Stimulated activated CD8-positive, alpha-beta memory T cell treated with anti-CD3 and anti-CD28 coated beads, Interleukin-4, amount 100 ng/mL, for 48 hours (primary cell): ENCODE results near the gene OR52E8.
A peak's percentile ranks its signal among the peaks of the same experiment; 100 is the strongest.

Experiments used
- DNase-seq: peaks from one replicate; pipeline ENCODE4 v3.0.0-alpha.2; 2020

OR52E8 gene

DNA sequence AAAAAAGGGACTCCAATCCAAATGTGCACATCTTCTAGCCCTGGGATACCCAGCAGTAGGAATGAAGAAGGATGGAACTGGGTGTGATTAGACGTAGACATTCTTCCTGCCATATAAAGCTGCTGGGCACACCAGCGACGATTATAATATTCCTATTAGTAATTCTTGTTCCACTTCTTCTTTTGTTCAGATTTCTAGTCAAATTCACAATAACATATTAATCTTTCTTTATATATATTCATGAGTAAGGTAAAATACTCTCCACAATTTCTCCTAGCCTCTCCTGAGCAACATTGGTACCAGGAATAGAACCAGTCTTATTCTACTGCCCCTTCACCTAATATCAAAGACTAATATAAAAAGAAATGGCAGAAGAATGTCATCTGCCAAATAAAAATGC lies at the start of gene OR52E8:
OR52E8 (minus strand) TSS at position 101 of the 400 bp plus-strand sequence; CDS start at position 101, 0 bp downstream.
- no peak for DNase-seq

- DNase-seq: no peak
Measured at GRCh38 chr11:5899534-5899933, 42.0 kb upstream of the OR52E8 start.

GRCh38 chr11:5892908-5893307 lies 35.4 kb upstream of the OR52E8 start, which contains the start of gene OR52E5:
Gene OR52E5, plus strand, starts transcription at chr11:5893208. Its CDS starts 7,569 bp downstream, at chr11:5900777.
- DNase-seq: no peak

GRCh38 chr11:5891216-5891800 lies 33.8 kb upstream of the OR52E8 start:
- DNase-seq: no peak

DNA sequence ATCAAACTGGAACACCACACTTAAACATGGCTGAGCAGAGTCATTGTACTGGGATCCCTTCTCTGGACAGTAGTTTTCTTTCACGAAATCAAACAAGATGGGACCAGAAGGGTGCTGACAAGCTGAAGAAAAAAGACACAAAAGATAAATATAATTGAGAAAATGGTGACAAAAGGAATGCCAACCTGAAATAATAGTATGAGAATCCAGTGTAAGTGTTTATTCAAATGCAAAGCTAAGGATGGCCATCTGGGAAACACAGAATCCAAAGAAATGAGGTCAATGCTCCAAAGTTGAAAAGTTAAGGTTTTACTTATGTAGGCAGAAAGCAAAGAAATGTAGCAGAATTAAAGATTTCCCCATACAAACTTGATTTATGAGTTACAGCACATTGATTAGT lies 30.2 kb upstream of the OR52E8 start:
- DNase-seq: no peak

DNA sequence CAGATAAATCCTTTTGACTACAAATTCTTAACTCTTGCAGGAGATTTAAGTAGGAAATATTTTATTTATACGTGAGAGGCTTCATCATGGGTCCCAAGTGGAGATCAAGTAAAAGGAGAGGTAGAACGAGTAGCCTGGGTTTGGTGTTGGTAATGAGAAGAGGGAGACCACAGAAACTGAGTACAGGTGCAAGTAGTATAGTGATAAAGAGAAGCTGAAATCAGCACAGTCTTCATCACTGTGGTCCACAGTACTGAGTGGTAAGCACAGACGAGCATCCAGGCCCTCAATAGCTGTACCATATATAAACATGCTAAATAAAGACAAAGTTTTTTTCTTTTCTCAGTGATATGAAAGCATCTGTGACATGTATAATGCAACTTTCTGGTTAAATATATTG lies 29.7 kb upstream of the OR52E8 start:
- no peak for DNase-seq

- DNase-seq: no peak
Measured at GRCh38 chr11:5881756-5882155, 24.3 kb upstream of the OR52E8 start.

GRCh38 chr11:5880329-5880728 lies 22.8 kb upstream of the OR52E8 start, which contains the start of gene OR52E4:
Gene OR52E4, plus strand, starts transcription at chr11:5880629. Its CDS starts 3,664 bp downstream, at chr11:5884293.
- DNase-seq: no peak

DNA sequence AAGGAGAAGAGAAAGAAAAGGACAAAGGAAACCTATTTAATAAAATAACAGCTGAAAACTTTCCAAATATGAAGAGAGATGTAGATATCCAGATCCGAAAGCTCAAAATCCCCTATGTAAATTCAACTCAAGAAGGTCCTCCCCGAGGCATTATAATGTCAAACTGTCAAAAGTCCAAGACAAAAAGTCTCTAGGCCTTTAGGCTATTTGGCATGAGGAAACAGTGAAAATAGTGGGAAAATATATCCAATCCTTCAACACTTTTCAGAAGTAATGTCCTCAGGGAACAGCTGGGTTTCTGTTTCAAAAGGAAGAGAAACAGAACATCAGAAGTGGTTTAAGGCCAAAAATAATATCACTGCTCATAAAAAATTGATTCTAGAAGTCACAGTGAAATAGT lies 21.1 kb upstream of the OR52E8 start:
- no peak for DNase-seq

DNA sequence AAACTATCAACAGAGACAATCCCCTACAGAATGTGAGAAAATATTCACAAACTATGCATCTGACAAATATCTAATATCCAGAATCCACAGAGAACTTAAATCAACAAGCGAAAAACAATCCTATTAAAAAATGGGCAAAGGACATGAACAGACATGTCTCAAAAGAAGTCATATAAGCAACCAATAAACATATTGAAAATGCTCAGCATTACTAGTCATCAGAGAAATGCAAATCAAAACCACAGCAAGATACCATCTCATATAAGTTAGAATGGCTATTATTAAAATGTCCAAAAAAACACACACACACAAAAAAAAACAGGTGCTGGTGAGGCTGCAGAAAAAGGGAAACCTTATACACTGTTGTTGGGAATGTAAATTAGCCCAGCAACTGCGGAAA lies 8.3 kb upstream of the OR52E8 start:
- no peak for DNase-seq

DNA sequence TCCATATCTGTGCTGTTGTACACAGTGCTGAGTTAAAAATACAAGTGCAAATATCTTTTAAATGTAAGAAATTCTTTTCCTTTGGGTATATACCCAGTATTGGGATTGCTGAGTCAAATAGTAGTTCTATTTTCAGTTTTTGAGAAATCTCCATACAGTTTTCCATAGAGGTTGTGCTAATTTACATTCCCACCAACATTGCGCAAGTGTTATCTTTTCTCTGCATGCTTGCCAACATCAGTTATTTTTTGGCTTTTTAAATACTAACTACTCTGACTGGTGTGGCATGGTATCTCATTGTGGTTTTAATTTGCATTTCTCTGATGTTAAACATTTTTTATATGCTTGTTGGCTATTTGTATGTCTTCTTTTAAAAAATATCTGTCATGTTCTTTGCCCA lies 6.5 kb downstream of the OR52E8 start:
- no peak for DNase-seq

GRCh38 chr11:5847711-5848110 lies 9.8 kb downstream of the OR52E8 start:
- no peak for DNase-seq

DNA sequence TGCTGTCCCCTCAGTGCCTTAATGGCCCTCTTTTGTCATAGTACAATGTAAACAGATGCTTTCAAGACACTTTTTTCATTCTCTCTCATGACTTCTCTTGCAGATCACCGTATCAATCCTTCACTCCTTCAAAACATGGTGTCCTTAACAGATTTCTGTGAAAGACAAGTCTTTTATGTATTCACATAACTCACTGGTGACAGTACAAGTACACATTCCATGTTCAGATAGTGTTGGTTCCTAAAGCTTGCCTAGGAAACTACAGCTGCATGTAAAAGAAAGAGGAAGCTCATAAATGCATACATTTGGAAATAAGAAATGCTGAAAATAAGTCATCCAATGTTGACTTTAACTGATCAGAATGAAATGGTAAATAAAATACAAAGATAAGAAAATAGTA lies 10.8 kb downstream of the OR52E8 start:
- no peak for DNase-seq

DNA sequence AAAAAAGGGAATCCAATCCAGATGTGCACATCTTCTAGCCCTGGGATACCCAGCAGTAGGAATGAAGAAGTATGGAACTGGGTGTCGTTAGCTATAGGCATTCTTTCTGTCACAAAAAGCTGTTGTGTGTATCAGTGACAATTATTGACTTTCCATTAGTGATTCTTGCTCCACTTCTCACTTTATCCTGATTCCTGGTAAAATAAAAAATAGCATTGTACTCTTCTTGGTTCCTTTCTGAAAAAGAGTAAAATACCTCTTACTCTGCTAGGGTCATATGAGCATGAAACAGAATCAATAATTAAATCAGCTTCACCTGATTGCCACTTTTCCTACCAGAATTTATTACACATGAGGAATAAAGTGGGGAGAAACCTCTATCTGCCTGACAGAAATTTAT lies 15.7 kb downstream of the OR52E8 start, which contains the start of gene OR52E6:
OR52E6 (minus strand) TSS at position 101 of the 400 bp plus-strand sequence; CDS start at position 101, 0 bp downstream.
- DNase-seq: no peak

GRCh38 chr11:5837695-5838094 lies 19.8 kb downstream of the OR52E8 start:
- DNase-seq: no peak

DNA sequence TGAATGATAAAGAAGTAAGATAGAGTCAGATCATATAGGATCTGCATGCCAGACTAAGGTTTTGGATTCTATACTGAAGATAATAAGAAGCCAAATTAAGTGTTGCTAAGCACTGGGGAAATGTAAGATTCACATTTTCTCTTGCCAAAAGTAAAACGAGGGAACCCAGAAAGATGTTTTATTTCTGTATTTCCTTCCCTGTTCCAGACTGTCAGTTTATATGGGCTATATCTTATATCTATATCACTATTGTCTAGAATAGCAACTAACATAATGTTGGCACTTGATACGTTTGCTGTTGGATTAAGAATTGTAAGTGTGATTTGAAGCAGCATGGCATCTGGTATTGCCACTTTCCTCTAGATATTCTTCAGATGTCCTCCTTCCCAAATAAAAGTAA lies 24.0 kb downstream of the OR52E8 start:
- DNase-seq: no peak

- no peak for DNase-seq
Measured at GRCh38 chr11:5831196-5831829, 26.2 kb downstream of the OR52E8 start.

DNA sequence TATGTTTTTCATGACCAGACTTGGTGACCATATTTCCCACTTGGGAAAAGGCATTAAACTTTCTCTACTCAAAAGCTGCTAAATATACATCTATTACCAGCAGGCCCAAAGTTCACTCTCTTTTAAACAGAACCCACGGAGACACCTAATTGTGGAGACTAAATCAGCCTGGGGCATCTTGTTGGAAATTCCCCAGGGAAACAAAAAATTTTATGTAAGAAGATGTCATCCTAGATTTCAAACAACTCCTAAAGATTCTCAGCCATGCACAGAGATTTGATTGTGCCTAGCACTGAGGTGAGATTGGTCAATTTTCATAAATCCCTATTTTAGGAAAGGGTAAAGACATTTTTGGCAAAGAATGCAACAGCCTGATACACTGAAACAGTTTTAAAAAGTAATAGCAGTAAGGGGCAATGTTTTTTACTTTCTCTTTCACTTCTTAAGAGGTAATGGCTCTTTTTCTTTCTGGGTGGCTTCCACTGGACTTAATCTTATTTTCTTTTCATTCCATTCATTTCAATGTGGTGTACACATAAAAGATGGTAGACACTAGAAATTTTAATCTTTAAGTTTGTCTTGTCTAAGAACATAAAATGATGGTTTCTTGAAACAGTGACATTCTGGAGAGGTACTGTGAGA lies 39.1 kb downstream of the OR52E8 start:
- DNase-seq: no peak

- DNase-seq: no peak
Measured at GRCh38 chr11:5815534-5815933, 42.0 kb downstream of the OR52E8 start.

DNA sequence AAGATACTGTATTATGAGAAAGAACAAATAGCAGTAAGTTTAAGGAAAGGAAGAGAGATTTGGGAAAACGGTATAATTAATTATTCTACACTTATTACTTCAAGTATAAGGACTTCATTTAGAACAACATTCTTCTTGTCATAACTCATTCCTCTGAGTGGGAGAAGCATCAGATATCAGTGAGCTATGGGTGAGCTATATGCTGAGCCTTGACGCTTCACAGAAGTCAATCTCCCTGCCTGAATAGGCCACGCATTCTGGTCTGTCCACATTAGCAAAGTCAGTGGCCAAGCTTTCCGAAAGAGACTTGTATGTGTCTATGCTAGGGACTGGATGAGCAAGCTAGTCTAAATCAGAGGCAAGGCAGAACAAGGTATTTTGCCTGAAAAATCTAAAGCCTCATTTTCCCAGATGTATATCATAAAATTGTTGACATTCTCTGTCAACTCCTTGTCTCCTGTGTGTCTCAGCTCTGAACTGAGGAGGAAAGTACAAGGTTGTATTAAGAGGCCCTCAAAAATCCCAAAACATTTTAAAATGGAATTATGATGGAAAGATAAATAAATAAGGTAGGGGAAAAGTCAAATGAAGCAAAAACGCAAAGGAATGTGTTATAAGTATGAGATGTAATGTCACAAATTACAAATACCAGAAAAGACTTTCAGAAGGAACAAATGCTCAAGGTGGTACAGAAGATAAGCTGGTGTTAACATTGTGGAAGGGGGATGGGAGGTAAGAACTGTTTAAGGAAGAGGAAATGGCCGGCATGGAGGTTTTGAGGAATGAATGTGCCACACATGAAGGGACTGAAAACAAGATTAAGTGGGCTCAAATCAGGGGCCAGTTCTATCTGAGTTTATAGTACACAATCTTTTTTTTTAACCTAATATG lies 47.3 kb downstream of the OR52E8 start:
- DNase-seq: no peak

DNA sequence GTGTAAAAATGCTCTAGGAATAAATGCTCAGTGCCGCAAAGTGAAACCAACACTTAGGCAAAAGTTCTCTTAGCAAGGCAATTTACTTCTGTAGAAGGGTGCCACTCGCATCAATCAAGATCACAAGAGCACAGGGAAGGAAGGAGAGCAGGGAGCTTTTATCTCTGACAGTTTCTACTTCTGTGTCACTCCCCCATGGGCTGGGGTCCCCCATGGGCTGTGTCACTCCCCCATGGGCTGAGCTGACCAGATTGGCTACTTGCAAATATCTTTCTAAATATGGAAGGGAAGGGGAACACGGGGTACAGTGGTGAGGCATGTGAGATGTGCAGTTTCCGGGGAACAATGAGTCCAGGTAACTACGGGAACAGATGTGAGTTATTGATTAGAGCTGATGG lies 48.4 kb downstream of the OR52E8 start:
- no peak for DNase-seq

GRCh38 chr11:5808500-5809121 lies 48.9 kb downstream of the OR52E8 start, which contains the start of gene OR52N2:
Gene OR52N2, plus strand, starts transcription at chr11:5808924. Its CDS starts 11,412 bp downstream, at chr11:5820336.
- DNase-seq: peak; percentile 79
